ENCODE data around the gene EVL. TPM values are rescaled to one million over a fixed set of nuclear protein-coding genes. Genes with fewer than 3 reads are reported as not detected.

EVL gene
- total and polyA plus RNA-seq, 2 donors (not counting 3 experiments of a cell fraction or from before 2014, with no cell fraction given), result 34.6 to 62.5 TPM

GRCh38 chr14:100187247-100187833 lies 122.1 kb downstream of the EVL start:
- no TSS peak for BruUV-seq (replicated peaks)
- Histone ChIP-seq H3K9me1 (replicated peaks; ENCODE audit: control insufficient read depth, extremely low read depth, insufficient read depth, low read length) (no peaks in the 10 kb centered on the region), H3K36me3 (ENCODE audit: control insufficient read depth in 2 of 2, extremely low read depth in 1 of 2, insufficient read depth in 2 of 2, low read length in 2 of 2) (no peaks in the 10 kb centered on the region), H3K27me3 (ENCODE audit: control insufficient read depth in 2 of 2, insufficient read depth in 2 of 2, low read length in 2 of 2) (peaks cover 0 to under 1% of the 10 kb centered on the region in 2 experiments), H3K4me2 (ENCODE audit: insufficient read depth, low read length) (no peak overlapping the region), H3K4me3 (replicated peaks in 1 of 3; ENCODE audit: insufficient read depth in 1 of 3, low read depth in 1 of 3, low read length in 3 of 3) (no peak overlapping the region), H4K20me1 (replicated peaks; ENCODE audit: control insufficient read depth, extremely low read depth, insufficient read depth, low read length) (no peaks in the 10 kb centered on the region), H3K27ac (ENCODE audit: insufficient read depth, low read depth, low read length) (no peak overlapping the region), H3K9me3 (replicated peaks; ENCODE audit: control insufficient read depth, insufficient read depth, low read length) (no peaks in the 10 kb centered on the region), H3K9ac (replicated peaks; ENCODE audit: extremely low read depth, insufficient read depth, low read length) (no peak overlapping the region), H3K4me1 (ENCODE audit: control insufficient read depth, extremely low read depth, insufficient read depth, low read length) (peaks cover 1% of the 10 kb centered on the region), H2AFZ (ENCODE audit: low read depth, low read length) (no peak overlapping the region), H3K79me2 (ENCODE audit: control insufficient read depth, insufficient read depth, low read length) (no peaks in the 10 kb centered on the region)
- POLR2A ChIA-PET, result no interaction called here
- no peak for TF ChIP-seq MAX (IDR thresholded peaks at IDR 0.05; ENCODE audit: insufficient read depth, insufficient read length)
- no peak for TF ChIP-seq EZH2 (IDR thresholded peaks at IDR 0.05; ENCODE audit: borderline replicate concordance, low read depth, low read length, severe bottlenecking)
- TF ChIP-seq POLR2AphosphoS5 (IDR thresholded peaks at IDR 0.05; ENCODE audit: insufficient read depth, low read depth, low read length), result no peak
- no peak for TF ChIP-seq GATA2 (IDR thresholded peaks at IDR 0.05; ENCODE audit: insufficient read depth, insufficient read length, low read depth, low read length)
- TF ChIP-seq JUN (IDR thresholded peaks at IDR 0.05; ENCODE audit: borderline replicate concordance, insufficient read depth, insufficient read length, low read depth), result no peak
- no peak for TF ChIP-seq MYC (IDR thresholded peaks at IDR 0.05; ENCODE audit: low read depth, low read length)
- no peak for TF ChIP-seq FOS (IDR thresholded peaks at IDR 0.05; ENCODE audit: borderline replicate concordance, insufficient read depth, low read length)
- no peak for TF ChIP-seq POLR2A (IDR thresholded peaks at IDR 0.05; ENCODE audit: low read depth, low read length)
- no peak for TF ChIP-seq CTCF (IDR thresholded peaks at IDR 0.05; ENCODE audit: extremely low read depth in 1 of 2, insufficient read depth in 1 of 2, low read depth in 1 of 2, low read length in 2 of 2)
- CTCF ChIA-PET, result no interaction called here
- intact Hi-C loops (cut with micrococcal nuclease), result no loop called here
- DNase-seq (ENCODE audit: low read depth, low spot score), result no peak
- FAIRE-seq, result no peak
- dilution Hi-C loops (cut with MboI; ENCODE audit: extremely low pct_ligation_motif_present, low sequenced_read_pairs), result no loop called here

Data from endothelial cell of umbilical vein (primary cell).